ENCODE data around the gene SCG3. TPM values are rescaled to one million over a fixed set of nuclear protein-coding genes. Genes with fewer than 3 reads are reported as not detected.

SCG3 gene
- total and polyA plus RNA-seq, 2 of the 4 experiments (the other 2 are of a cell fraction): 0.02 TPM; not detected in 1

- Histone ChIP-seq H3K23ac (ENCODE audit: low read depth, low read length) (no peak overlapping the region), H3K9me3 (ENCODE audit: control insufficient read depth, insufficient read depth, low read length) (no peaks in the 10 kb centered on the region), H3K79me1 (ENCODE audit: low read depth in 1 of 2, low read length in 2 of 2) (no peaks in the 10 kb centered on the region), H2BK120ac (ENCODE audit: low read depth, low read length) (no peak overlapping the region), H3K9ac (ENCODE audit: low read depth, low read length) (no peak overlapping the region), H4K5ac (ENCODE audit: low read depth, low read length) (no peak overlapping the region), H3K27ac (ENCODE audit: insufficient read depth, low read length) (no peak overlapping the region), H2BK15ac (ENCODE audit: low read depth, low read length) (no peak overlapping the region), H2BK20ac (ENCODE audit: low read depth, low read length) (no peak overlapping the region), H2AK5ac (ENCODE audit: low read depth, low read length) (no peak overlapping the region), H3K9me1 (ENCODE audit: insufficient read depth, low read length) (no peaks in the 10 kb centered on the region), H2AFZ (replicated peaks; ENCODE audit: low read length, poor library complexity) (no peak overlapping the region), H3K4ac (ENCODE audit: low read depth, low read length) (no peak overlapping the region), H3K27me3 (ENCODE audit: control insufficient read depth, insufficient read depth, low read length) (peaks cover 3% of the 10 kb centered on the region), H4K20me1 (ENCODE audit: insufficient read depth, low read length) (no peaks in the 10 kb centered on the region), H2BK5ac (ENCODE audit: low read depth, low read length, poor library complexity, severe bottlenecking) (no peak overlapping the region), H3K14ac (replicated peaks; ENCODE audit: low read depth, low read length) (no peak overlapping the region), H4K91ac (ENCODE audit: insufficient read depth, low read depth, low read length) (no peak overlapping the region), H2AK9ac (replicated peaks; ENCODE audit: low read depth, low read length, poor library complexity) (no peak overlapping the region), H4K8ac (ENCODE audit: low read depth in 2 of 2, low read length in 2 of 2) (no peak overlapping the region), H3K4me3 (ENCODE audit: insufficient read depth, low read depth, low read length) (no peak overlapping the region), H3K4me2 (ENCODE audit: low read depth, low read length) (no peak overlapping the region), H3K18ac (ENCODE audit: low read depth, low read length) (no peak overlapping the region), H3K36me3 (ENCODE audit: control insufficient read depth, insufficient read depth, low read length) (no peaks in the 10 kb centered on the region), H3K56ac (ENCODE audit: extremely low read depth, insufficient read depth, low read length) (no peak overlapping the region), H3K4me1 (ENCODE audit: control insufficient read depth, insufficient read depth, low read length) (no peaks in the 10 kb centered on the region)
- WGBS, 2 experiments (ENCODE audit: extremely low coverage in 2 of 2, insufficient read length in 1 of 2): no CpG with 5 or more reads among the region's 1 CpG
- intact Hi-C loops (cut with micrococcal nuclease) (no loop called here), in situ Hi-C loops (cut with MboI; ENCODE audit: low sequenced_read_pairs) (loop anchor here (5.0 to 25.0 kb wide), 2 partner anchors 130 to 270 kb away; no protein-coding TSS in a partner anchor), dilution Hi-C loops (cut with HindIII; ENCODE audit: low sequenced_read_pairs, unreplicated experiment) (no loop called here)
- no peak for ATAC-seq (ENCODE audit: low read depth)
- POLR2A ChIA-PET (ENCODE audit: unreplicated experiment): no interaction called here
- no TSS peak for BruUV-seq (replicated peaks)
- TF ChIP-seq MXI1 (IDR thresholded peaks at IDR 0.05; ENCODE audit: borderline replicate concordance, low read depth, low read length): no peak
- no peak for TF ChIP-seq SMC3 (IDR thresholded peaks at IDR 0.05; ENCODE audit: low read depth, low read length)
- no peak for TF ChIP-seq CTCF (conservative IDR thresholded peaks at IDR 0.05; ENCODE audit: low read depth, low read length)
- no peak for TF ChIP-seq BHLHE40 (IDR thresholded peaks at IDR 0.05; ENCODE audit: low read depth, low read length)
- TF ChIP-seq FOS (IDR thresholded peaks at IDR 0.05; ENCODE audit: low read depth, low read length): no peak
- TF ChIP-seq RAD21 (IDR thresholded peaks at IDR 0.05; ENCODE audit: low read length): no peak
- TF ChIP-seq MAFK (IDR thresholded peaks at IDR 0.05; ENCODE audit: low read depth, low read length): no peak
- CTCF ChIA-PET: interaction anchor here (0.7 kb wide), 1 partner anchor 235 kb away, joined by 5 read pairs; no protein-coding TSS in a partner anchor
- no peak for DNase-seq
Measured at GRCh38 chr15:51642696-51643095, 38.6 kb upstream of the SCG3 start.
